SK-N-MC (cell line): Measurements from ENCODE around the gene RANBP17.

Experiments used
- DNase-seq: peaks from one replicate; pipeline ENCODE4 v3.0.0-alpha.2; 2011; ENCODE audit warnings: low read depth, low spot score
- H3K27ac ChIP-seq: fragments of 200-600 bp; sonication (generic); 2 replicates; pipeline ENCODE4 v1.5.1; 2016; ENCODE audit warnings: mixed run types
- H3K36me3 ChIP-seq: fragments of 200-600 bp; sonication (generic); 2 replicates; pipeline ENCODE4 v1.6.1; 2017; ENCODE audit warnings: antibody characterized with exemption, low read length, mixed read lengths; ENCODE audit not compliant: insufficient read depth
- H3K4me3 ChIP-seq: fragments of 200-600 bp; sonication (generic); 2 replicates; pipeline ENCODE4 v1.5.1; 2016
- H3K9ac ChIP-seq: fragments of 200-600 bp; sonication (generic); 2 replicates; pipeline ENCODE4 v1.8.0; 2017; ENCODE audit warnings: mixed run types, mixed read lengths; ENCODE audit not compliant: insufficient read length
- H3K9me3 ChIP-seq: fragments of 200-600 bp; sonication (generic); 2 replicates; pipeline ENCODE4 v1.6.1; 2017; ENCODE audit warnings: low read depth, mild to moderate bottlenecking, antibody characterized with exemption, low read length, moderate library complexity, mixed read lengths
- EZH2 ChIP-seq: fragments of 200-600 bp; sonication (generic); IDR thresholded peaks from one replicate; pipeline ENCODE4 v1.6.1; 2017; ENCODE audit warnings: antibody characterized with exemption
- FOXP2 ChIP-seq: optimal IDR thresholded peaks from 2 replicates; pipeline ENCODE3; 2011; ENCODE audit warnings: mild to moderate bottlenecking, moderate library complexity; ENCODE audit not compliant: insufficient read depth; ENCODE audit errors: extremely low read length, control extremely low read depth
- POLR2AphosphoS5 ChIP-seq: IDR thresholded peaks from 2 replicates; pipeline ENCODE4 v1.6.1; 2012; ENCODE audit warnings: mild to moderate bottlenecking, low read depth, low read length, borderline replicate concordance

RANBP17 gene

DNA sequence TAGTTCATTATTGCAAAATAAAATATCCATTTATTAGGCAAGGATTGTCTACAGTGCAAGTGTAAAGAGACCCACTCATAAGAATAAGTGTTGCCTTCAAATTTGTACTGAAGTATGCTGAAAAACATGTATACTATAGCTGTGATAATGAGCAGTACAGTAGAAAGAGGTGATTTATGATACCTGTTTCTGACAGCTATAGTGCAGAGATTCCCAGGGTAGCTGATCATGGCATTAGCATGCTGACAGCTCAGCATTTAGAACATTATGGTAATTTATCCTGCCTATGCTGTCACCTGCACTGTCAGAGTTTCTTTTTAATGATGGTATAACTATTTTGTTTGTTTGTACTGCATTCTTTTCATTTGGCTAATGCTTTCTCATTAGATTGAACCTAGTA, 269.7 kb downstream of the RANBP17 start:
- Histone ChIP-seq H3K4me3 (no peak overlapping the region), H3K36me3 (no peaks in the 10 kb centered on the region), H3K27ac (no peak overlapping the region), H3K9ac (no peak overlapping the region), H3K9me3 (no peaks in the 10 kb centered on the region)
- TF ChIP-seq POLR2AphosphoS5 (no peak), EZH2 (no peak), FOXP2 (no peak)
- no peak for DNase-seq

- Histone ChIP-seq H3K9me3 (no peaks in the 10 kb centered on the region), H3K27ac (no peak overlapping the region), H3K4me3 (no peak overlapping the region), H3K9ac (no peak overlapping the region), H3K36me3 (no peaks in the 10 kb centered on the region)
- no peak for DNase-seq
- TF ChIP-seq POLR2AphosphoS5, result no peak
- TF ChIP-seq FOXP2, result no peak
- no peak for TF ChIP-seq EZH2
These were observed 276.1 kb downstream of the RANBP17 start for GRCh38 chr5:171137768-171138525.

DNA sequence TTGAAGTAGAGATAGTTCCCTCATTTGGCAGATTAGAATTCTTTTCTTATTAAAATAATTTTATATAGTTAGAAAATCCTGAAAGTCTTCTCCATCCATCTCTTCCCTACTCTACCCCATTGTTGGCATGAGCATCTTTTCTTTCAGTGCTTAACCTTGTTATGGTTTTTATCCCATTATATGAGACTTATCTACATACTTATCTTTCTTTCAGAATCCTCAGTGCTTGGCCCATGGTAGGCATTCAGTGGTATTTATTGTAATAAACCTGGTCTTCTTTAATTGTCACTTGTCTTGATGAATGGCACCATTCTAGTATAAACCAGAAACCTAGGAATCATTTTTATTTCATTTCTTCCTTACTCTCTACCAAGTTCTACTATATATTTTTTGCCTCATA, 277.4 kb downstream of the RANBP17 start:
- Histone ChIP-seq H3K9me3 (no peaks in the 10 kb centered on the region), H3K27ac (no peak overlapping the region), H3K9ac (no peak overlapping the region), H3K36me3 (no peaks in the 10 kb centered on the region), H3K4me3 (no peak overlapping the region)
- DNase-seq, result no peak
- TF ChIP-seq FOXP2, result no peak
- no peak for TF ChIP-seq EZH2
- no peak for TF ChIP-seq POLR2AphosphoS5

DNA sequence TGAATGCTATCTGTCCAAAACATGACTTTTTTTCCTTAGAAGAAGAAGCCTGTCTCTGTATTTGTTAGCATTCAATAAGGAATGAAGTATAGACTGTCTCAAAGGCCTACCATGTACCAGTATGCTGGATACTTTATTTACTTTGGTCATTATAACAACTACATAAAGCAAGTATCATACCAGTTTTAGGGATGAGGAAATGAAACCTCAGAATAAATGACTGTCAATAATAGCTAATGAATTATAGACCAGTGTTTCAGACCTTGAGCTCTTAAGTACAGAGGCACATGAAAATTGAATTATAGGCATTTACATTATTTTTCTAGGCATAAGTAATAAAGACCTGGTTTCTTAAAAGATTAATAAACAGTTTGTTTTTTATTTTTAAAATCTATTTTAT, 280.8 kb downstream of the RANBP17 start:
- H3K4me3 ChIP-seq, result no peak overlapping the region
- no peak for DNase-seq
- no peak overlapping the region for H3K9ac ChIP-seq
- H3K27ac ChIP-seq, result no peak overlapping the region
- no peaks in the 10 kb centered on the region for H3K9me3 ChIP-seq
- no peaks in the 10 kb centered on the region for H3K36me3 ChIP-seq
- TF ChIP-seq POLR2AphosphoS5 (no peak), EZH2 (no peak), FOXP2 (no peak)

- no peak overlapping the region for H3K27ac ChIP-seq
- no peak overlapping the region for H3K4me3 ChIP-seq
- no peak for TF ChIP-seq EZH2
- no peak for TF ChIP-seq POLR2AphosphoS5
- no peaks in the 10 kb centered on the region for H3K9me3 ChIP-seq
- H3K9ac ChIP-seq, result no peak overlapping the region
- no peaks in the 10 kb centered on the region for H3K36me3 ChIP-seq
- no peak for DNase-seq
These were observed 281.4 kb downstream of the RANBP17 start for GRCh38 chr5:171143171-171143570.

DNA sequence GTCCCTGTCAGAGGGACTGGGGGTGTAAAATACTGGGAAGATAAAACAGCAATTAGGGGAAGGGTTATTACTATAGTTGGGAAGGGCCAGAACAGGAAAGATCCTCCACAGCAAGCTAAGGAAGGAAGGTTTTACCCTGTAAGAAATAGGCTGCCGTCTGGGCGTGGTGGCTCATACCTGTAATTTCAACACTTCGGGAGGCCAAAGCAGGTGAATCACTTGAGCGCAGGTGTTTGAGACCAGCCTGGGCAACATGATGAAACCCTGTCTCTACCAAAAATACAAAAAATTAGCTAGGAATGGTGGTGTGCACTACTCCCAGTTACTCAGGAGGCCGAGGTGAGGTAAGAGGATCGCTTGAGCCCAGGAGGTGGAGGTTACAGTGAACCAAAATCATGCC, 282.1 kb downstream of the RANBP17 start:
- TF ChIP-seq POLR2AphosphoS5 (no peak), EZH2 (no peak), FOXP2 (no peak)
- H3K4me3 ChIP-seq, result no peak overlapping the region
- H3K27ac ChIP-seq, result no peak overlapping the region
- no peak overlapping the region for H3K9ac ChIP-seq
- no peaks in the 10 kb centered on the region for H3K9me3 ChIP-seq
- no peaks in the 10 kb centered on the region for H3K36me3 ChIP-seq
- DNase-seq, result no peak

DNA sequence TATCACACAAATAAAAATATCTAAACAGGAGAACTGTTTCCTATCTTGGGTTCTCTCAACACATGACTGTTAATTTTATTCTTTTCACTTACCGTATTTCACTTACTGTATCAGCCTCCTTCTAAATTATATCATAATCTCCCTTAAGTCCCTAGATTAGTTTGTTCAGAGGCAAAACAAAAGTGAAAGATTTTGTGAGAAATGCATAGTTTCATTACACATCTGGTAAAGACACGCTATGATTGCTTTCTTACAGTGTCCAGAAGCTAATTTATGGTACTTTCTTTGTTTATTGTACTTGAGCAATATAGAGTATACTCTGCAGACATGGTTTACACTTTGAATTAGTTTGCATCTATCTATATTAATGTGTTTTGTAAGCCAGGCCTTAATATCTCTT, 287.5 kb downstream of the RANBP17 start:
- Histone ChIP-seq H3K27ac (no peak overlapping the region), H3K36me3 (no peaks in the 10 kb centered on the region), H3K9ac (no peak overlapping the region), H3K9me3 (no peaks in the 10 kb centered on the region), H3K4me3 (no peak overlapping the region)
- TF ChIP-seq FOXP2, result no peak
- TF ChIP-seq EZH2, result no peak
- TF ChIP-seq POLR2AphosphoS5, result no peak
- no peak for DNase-seq

DNA sequence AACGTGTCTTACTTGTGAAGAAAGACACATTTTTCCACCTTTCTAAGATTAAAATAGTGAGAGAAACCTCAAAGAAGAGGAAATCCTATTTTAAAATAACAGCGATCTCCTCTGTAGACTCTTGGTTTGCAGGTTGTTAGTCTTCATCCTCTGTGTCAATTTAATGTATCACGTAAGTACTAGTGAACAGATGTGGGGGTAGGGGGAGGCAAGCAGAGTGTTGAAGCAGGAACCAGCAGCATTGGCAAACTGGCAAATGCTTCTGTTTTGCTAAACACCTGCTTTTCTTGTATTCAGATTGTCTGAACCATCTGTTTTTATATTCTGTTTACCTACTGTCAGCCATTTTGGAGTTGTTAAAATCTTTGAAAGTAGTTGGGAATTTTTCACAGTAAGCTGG, 288.0 kb downstream of the RANBP17 start:
- DNase-seq, result no peak
- Histone ChIP-seq H3K27ac (no peak overlapping the region), H3K36me3 (no peaks in the 10 kb centered on the region), H3K4me3 (no peak overlapping the region), H3K9ac (no peak overlapping the region), H3K9me3 (no peaks in the 10 kb centered on the region)
- TF ChIP-seq EZH2 (no peak), FOXP2 (no peak), POLR2AphosphoS5 (no peak)

DNA sequence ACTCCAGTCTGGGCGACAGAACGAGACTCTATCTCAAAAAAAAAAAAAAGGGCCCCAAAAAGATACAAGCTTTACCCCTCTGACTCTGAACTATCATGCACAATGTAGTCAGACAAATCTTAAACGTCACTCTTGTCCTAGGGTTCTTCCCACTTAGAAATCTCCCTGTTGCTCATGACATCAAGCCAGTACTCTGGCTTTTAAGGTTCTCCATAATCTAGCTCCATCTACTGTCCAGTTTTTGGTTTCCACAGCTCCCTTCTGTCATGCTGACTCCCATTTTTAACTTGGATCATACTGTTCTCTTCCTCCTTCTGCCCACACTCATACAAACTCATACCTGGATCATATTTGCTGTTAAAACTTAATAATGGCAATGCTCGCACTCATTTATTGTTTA, 290.6 kb downstream of the RANBP17 start:
- no peak overlapping the region for H3K4me3 ChIP-seq
- no peaks in the 10 kb centered on the region for H3K9me3 ChIP-seq
- no peak overlapping the region for H3K27ac ChIP-seq
- no peak for DNase-seq
- no peaks in the 10 kb centered on the region for H3K36me3 ChIP-seq
- H3K9ac ChIP-seq, result no peak overlapping the region
- TF ChIP-seq POLR2AphosphoS5 (no peak), FOXP2 (no peak), EZH2 (no peak)
